ENCODE measurements around the gene VSIG1. TPM values are rescaled to one million over a fixed set of nuclear protein-coding genes. Genes with fewer than 3 reads are reported as not detected.

The VSIG1 gene
- total and polyA plus RNA-seq, 2 of the 8 experiments (the other 6 are each of a cell fraction or from before 2014, with no cell fraction given), result 2.2 to 2.9 TPM

DNA sequence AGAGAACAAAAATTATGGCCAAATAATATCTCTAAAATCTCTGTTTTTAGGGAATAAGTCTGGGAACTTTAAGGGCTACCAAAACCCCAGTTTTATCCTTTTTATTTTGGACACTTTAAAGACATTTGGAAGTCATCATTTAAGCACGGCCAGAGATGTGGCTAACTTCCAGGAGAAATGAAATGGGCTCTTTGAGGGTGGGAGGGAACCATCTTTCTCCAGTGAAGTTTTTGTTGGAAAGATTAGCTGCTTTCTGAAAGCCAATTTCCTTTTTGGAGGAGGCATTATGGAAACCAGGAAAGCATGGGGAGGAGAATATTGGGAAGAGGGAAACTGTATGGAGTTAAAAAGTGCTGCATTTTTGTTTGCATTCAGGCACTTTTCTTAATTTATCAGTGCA, 4.8 kb downstream of the VSIG1 start:
- H3K9me3 ChIP-seq (ENCODE audit: insufficient read depth in 2 of 2, low read depth in 1 of 2, low read length in 1 of 2), result no peaks in the 10 kb centered on the region
- no peak overlapping the region for H3K14ac ChIP-seq (ENCODE audit: insufficient read length)
- DNase-seq (ENCODE audit: low read depth in 1 of 2, low spot score in 2 of 2), result no peak
- POLR2A ChIA-PET (ENCODE audit: partially characterized antibody), result no interaction called here
- no peak overlapping the region for H4K5ac ChIP-seq (ENCODE audit: insufficient read length, low read depth, low read length)
- no peak overlapping the region for H4K8ac ChIP-seq (ENCODE audit: extremely low read depth, insufficient read depth, low read length)
- H3K79me2 ChIP-seq (ENCODE audit: control insufficient read depth in 1 of 2, insufficient read depth in 2 of 2, low read length in 2 of 2), result no peaks in the 10 kb centered on the region
- no peak for FAIRE-seq
- no peak overlapping the region for H2BK5ac ChIP-seq (ENCODE audit: low read depth, low read length)
- no peaks in the 10 kb centered on the region for H3K79me1 ChIP-seq (ENCODE audit: low read depth, low read length)
- no peak overlapping the region for H4K91ac ChIP-seq (replicated peaks; ENCODE audit: insufficient read length, low read length)
- no peaks in the 10 kb centered on the region for H3K36me3 ChIP-seq (ENCODE audit: control insufficient read depth in 2 of 4, insufficient read depth in 4 of 4, low read length in 3 of 4)
- no peaks in the 10 kb centered on the region for H4K20me1 ChIP-seq (replicated peaks in 1 of 2; ENCODE audit: control insufficient read depth in 1 of 2, insufficient read depth in 2 of 2, low read length in 2 of 2)
- H2AK5ac ChIP-seq (ENCODE audit: low read depth, low read length), result no peak overlapping the region
- no peak overlapping the region for H3K4ac ChIP-seq (replicated peaks; ENCODE audit: insufficient read length, low read depth, low read length)
- H2AFZ ChIP-seq (ENCODE audit: low read length), result no peak overlapping the region
- CTCF ChIA-PET (ENCODE audit: partially characterized antibody), result no interaction called here
- no peak overlapping the region for H2BK120ac ChIP-seq (replicated peaks; ENCODE audit: low read depth, low read length)
- no peak overlapping the region for H2BK12ac ChIP-seq (ENCODE audit: low read depth, low read length)
- WGBS, 2 experiments (ENCODE audit: extremely low coverage in 1 of 2, insufficient coverage in 1 of 2, insufficient read length in 1 of 2, insufficient replicate concordance in 2 of 2, low coverage in 1 of 2, low lambda C conversion rate in 2 of 2, missing lambda C conversion rate in 1 of 2), result 82% methylated on average over 1 of the region's 1 CpG; no CpG with 5 or more reads in 1 of the 2 experiments
- no peak for TF ChIP-seq GABPA (IDR thresholded peaks at IDR 0.05; ENCODE audit: borderline replicate concordance, insufficient read depth, low read length)
- TF ChIP-seq SIX5 (IDR thresholded peaks at IDR 0.05; ENCODE audit: low read depth, low read length), result no peak
- no peak for TF ChIP-seq RXRA (IDR thresholded peaks at IDR 0.05; ENCODE audit: insufficient read depth, low read depth, low read length)
- TF ChIP-seq HDAC6 (IDR thresholded peaks at IDR 0.05; ENCODE audit: low read depth, low read length), result no peak
- TF ChIP-seq SUZ12 (IDR thresholded peaks at IDR 0.05; ENCODE audit: low read length), result no peak
- TF ChIP-seq POLR2A (IDR thresholded peaks at IDR 0.05; ENCODE audit: control extremely low read depth in 1 of 2, low read depth in 2 of 2, low read length in 2 of 2), result no peak
- TF ChIP-seq CBX5 (IDR thresholded peaks at IDR 0.05; ENCODE audit: low read depth, low read length), result no peak
- TF ChIP-seq EP300 (IDR thresholded peaks at IDR 0.05; ENCODE audit: borderline replicate concordance in 1 of 2, low read depth in 2 of 2, low read length in 2 of 2), result no peak
- TF ChIP-seq SIRT6 (IDR thresholded peaks at IDR 0.05; ENCODE audit: low read length), result no peak
- no peak for TF ChIP-seq JUN (IDR thresholded peaks at IDR 0.05; ENCODE audit: low read depth, low read length)
- TF ChIP-seq KDM5A (IDR thresholded peaks at IDR 0.05; ENCODE audit: low read length), result no peak
- TF ChIP-seq SAP30 (IDR thresholded peaks at IDR 0.05; ENCODE audit: insufficient read depth, insufficient replicate concordance, low read length), result no peak
- H3K4me2 ChIP-seq (ENCODE audit: insufficient read depth in 1 of 2, low read depth in 2 of 2, low read length in 2 of 2), result no peak overlapping the region
- no peaks in the 10 kb centered on the region for H3K4me1 ChIP-seq (replicated peaks in 1 of 4; ENCODE audit: control insufficient read depth in 3 of 4, insufficient read depth in 4 of 4, low read length in 3 of 4)
- H2BK15ac ChIP-seq (ENCODE audit: low read length), result no peak overlapping the region
- no peak overlapping the region for H3K56ac ChIP-seq (replicated peaks; ENCODE audit: insufficient read length, low read depth, low read length)
- no peaks in the 10 kb centered on the region for H3K27me3 ChIP-seq (replicated peaks in 1 of 4; ENCODE audit: control insufficient read depth in 3 of 4, extremely low read depth in 1 of 4, insufficient read depth in 3 of 4, low read length in 3 of 4)
- H3K27ac ChIP-seq (ENCODE audit: low read depth, low read length), result no peak overlapping the region
- no peak overlapping the region for H3K4me3 ChIP-seq (ENCODE audit: extremely low read depth in 1 of 4, insufficient read depth in 2 of 4, low read depth in 3 of 4, low read length in 4 of 4)
- H3K9ac ChIP-seq (replicated peaks in 1 of 4; ENCODE audit: extremely low read depth in 1 of 4, low read depth in 3 of 4, low read length in 3 of 4), result no peak overlapping the region
- no peak overlapping the region for H2BK20ac ChIP-seq (ENCODE audit: low read length)
- no peak overlapping the region for H3K23ac ChIP-seq (ENCODE audit: insufficient read length)
- no peak overlapping the region for H3K18ac ChIP-seq (ENCODE audit: extremely low read depth, low read length)
- H3K23me2 ChIP-seq (ENCODE audit: low read depth, low read length), result no peaks in the 10 kb centered on the region
